Heart left ventricle (tissue), 13 donors: Measurements from ENCODE around the gene TMEM130.

ENCODE experiments used
- POLR2A ChIP-seq, 2 donors: fragments of 450-650 bp; IDR thresholded peaks; one replicate each; pipeline ENCODE4 v1.6.1; 2017; ENCODE audit warnings: antibody characterized with exemption in 2 of 2, mild to moderate bottlenecking in 2 of 2, moderate library complexity in 2 of 2
- TF ChIP-seq, protein P1 (sequence below), 12 donors: fragments of 200-600 bp; sonication (generic) in 4 of 12; IDR thresholded peaks; one replicate each; pipeline versions ENCODE4 v1.5.0 to v1.8.0; 2018 to 2022; ENCODE audit warnings: antibody characterized with exemption in 12 of 12, mild to moderate bottlenecking in 5 of 12
- donor health status: ischemic (EF 13 %, LVEDD 7.1; RV severe dilation, severe dysfunction).
- donor health status: DM: no; HTN: yes; CAD: no.
- donor health status: DM: no; HTN: no; CAD: no.
- donor health status: ischemic (EF 25% LVEDD 6.9; RV normal size, moderate dysfunction).
- donor health status: ischemic (EF 25% LVEDD 5.7; RV mildly dilated, moderate dysfunction).
- donor health status: ischemic (EF 35%, LVEDD 5.7; RV mildly dilated, moderate dysfunction).
- donor health status: nonischemic (EF 11% LVEDD 7.7; RV severe dilation, severe dysfunction).
- donor health status: DM: yes; HTN: yes; CAD: no.
- donor health status: PGD.
- donor health status: ischemic (EF 29% LVEDD 5.4; RV normal size, mild dysfunction).
- donor health status: nonischemic (EF 23%, LVEDD 6.1; RV moderate dilation, normal function).

DNA sequence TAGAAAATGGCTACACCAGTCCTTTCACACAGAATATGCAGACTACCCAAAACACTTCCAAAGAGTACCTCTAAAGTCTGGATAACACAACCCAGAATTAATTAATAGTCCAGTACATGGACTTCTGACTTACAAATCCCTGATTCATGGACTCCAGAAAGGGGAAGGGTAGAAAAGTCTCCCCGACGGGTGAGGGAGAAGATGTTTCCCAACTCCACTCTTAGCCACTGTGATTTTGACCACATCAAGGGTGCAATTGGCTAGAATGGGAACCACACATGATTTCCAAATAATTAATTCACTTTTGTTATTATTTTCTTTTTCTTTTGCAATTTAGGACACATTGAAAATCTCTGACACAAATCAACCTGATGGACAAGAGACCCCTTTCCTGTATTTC lies 1.4 kb downstream of the TMEM130 start:
- TF ChIP-seq, protein P1, sequence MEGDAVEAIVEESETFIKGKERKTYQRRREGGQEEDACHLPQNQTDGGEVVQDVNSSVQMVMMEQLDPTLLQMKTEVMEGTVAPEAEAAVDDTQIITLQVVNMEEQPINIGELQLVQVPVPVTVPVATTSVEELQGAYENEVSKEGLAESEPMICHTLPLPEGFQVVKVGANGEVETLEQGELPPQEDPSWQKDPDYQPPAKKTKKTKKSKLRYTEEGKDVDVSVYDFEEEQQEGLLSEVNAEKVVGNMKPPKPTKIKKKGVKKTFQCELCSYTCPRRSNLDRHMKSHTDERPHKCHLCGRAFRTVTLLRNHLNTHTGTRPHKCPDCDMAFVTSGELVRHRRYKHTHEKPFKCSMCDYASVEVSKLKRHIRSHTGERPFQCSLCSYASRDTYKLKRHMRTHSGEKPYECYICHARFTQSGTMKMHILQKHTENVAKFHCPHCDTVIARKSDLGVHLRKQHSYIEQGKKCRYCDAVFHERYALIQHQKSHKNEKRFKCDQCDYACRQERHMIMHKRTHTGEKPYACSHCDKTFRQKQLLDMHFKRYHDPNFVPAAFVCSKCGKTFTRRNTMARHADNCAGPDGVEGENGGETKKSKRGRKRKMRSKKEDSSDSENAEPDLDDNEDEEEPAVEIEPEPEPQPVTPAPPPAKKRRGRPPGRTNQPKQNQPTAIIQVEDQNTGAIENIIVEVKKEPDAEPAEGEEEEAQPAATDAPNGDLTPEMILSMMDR (IDR thresholded peaks at IDR 0.05), result no peak
- no peak for TF ChIP-seq POLR2A (IDR thresholded peaks at IDR 0.05)
